Measurements from ENCODE around the gene ANKLE1.

ANKLE1 gene, protein sequence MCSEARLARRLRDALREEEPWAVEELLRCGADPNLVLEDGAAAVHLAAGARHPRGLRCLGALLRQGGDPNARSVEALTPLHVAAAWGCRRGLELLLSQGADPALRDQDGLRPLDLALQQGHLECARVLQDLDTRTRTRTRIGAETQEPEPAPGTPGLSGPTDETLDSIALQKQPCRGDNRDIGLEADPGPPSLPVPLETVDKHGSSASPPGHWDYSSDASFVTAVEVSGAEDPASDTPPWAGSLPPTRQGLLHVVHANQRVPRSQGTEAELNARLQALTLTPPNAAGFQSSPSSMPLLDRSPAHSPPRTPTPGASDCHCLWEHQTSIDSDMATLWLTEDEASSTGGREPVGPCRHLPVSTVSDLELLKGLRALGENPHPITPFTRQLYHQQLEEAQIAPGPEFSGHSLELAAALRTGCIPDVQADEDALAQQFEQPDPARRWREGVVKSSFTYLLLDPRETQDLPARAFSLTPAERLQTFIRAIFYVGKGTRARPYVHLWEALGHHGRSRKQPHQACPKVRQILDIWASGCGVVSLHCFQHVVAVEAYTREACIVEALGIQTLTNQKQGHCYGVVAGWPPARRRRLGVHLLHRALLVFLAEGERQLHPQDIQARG

DNA sequence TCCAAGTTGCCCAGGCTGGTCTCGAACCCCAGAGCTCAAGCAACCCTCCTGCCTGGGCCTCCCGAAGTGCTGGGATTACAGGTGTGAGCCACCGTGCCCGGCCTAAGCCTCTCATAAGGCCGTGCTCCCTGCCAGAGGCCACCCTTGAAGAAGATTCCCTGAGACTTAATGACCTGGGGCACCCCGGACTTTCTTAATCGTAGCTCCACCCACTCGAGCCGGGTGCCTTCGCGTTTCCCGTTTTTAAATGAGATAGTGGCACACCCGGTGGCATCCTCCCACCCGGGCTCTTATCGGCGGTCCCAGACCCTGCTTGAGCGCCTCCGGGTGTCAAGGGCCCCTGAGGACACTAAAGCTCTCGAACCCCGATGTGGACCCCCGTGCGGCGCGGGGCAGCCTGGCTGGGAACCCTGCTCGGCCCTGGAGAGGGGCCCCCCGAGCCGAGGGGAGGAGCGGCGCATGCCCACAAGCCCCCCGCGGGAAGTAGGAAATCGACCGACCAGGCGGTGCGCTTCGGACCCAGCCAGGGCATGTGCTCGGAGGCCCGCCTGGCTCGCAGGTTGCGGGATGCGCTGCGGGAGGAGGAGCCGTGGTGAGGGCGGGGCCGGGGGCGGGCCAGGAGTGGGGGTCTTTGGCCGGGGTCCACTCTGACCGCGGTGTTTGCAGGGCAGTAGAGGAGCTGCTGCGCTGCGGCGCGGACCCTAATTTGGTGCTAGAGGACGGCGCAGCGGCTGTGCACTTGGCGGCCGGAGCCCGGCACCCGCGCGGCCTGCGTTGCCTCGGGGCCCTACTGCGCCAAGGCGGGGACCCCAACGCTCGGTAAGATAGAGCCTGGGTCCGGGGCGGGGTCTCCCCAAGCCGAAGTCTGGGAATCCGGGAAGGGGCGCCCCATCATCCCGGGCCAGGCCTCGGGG, at the start of gene ANKLE1:
TSS of gene ANKLE1 (plus strand) at position 511 of the 914 bp plus-strand sequence. CDS start at position 531, 20 bp downstream.
- peak in 1 of 3 experiments; percentile 46 for DNase-seq (ENCODE audit: low read depth in 3 of 3)

DNA sequence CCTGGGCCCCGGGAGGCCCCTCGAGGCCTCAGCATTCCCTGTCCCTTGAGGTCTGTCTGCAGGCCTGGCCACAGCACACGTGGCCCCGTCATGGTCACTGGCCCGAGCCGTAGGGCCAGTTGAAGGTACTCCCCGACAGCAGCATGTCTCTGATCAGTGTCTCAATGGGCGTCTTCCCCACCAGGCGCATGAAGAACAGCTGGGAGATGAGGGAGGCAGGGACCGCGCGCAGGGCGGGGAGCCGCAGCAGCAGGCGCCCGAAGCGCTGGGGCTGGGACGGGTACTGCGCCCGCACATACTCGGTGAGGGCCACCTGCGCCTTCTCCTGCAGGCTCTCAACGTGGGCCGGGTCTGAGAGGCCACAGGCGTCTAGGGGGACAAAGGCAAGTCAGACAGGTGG, 49.4 kb upstream of the ANKLE1 start:
- DNase-seq (ENCODE audit: low read depth in 3 of 3) = no peak

DNA sequence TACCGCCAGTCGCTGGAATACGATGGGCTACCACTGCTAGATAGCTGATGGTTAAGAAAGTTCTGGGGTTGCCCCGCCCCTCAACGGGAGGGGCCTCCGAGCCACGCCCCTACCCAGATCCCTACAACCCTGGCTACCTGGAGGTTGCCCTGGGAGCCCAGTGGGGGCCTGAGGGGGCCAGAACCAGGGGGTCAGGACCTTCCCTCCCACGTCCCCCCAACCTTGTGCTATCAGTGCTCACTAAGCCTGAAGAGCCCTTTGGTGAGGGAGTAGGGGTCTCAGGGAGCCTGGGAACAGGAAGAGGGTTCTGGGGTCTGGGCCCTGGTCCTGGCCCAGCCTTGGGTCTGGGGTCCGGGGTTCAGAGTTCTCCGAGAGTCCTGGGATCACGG, 46.8 kb upstream of the ANKLE1 start:
- DNase-seq (ENCODE audit: low read depth in 3 of 3) = peak in 2 of 3 experiments; percentile 35 to 72

DNA sequence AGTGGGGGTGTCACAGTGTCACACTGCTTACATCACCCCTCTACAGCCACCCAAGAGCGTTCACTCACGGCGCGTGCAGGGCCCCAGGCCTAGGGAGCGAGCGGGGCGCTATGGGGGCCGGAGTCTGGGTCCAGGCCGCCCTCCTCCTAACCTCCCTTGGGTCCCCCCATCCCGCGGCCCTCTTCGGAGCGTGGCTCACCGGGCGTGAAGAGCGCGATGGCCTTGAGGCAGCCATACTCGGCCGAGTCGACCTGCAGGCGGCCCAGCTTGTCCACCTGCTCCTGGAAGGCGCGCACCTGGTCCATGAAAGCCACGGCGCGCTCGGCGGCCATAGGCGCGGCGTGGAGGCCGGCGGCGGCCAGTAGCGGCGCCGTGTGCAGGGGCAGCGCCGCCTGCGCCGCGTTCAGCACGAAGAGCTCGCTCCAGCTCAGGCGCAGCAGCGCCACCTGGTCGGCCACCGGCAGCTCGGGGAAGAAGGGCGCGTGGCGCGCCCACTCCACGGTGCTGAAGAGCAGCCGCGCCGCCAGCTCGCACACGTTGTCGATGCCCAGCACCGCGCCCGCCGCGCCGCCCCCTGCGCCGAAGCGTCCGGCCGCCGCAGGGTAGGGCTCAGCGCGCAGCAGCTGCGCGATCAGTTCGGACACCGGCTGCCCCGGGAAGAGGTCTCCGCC, 46.3 kb upstream of the ANKLE1 start:
- peak; percentile 48 to 67 (median 52) for DNase-seq (ENCODE audit: low read depth in 3 of 3)

DNA sequence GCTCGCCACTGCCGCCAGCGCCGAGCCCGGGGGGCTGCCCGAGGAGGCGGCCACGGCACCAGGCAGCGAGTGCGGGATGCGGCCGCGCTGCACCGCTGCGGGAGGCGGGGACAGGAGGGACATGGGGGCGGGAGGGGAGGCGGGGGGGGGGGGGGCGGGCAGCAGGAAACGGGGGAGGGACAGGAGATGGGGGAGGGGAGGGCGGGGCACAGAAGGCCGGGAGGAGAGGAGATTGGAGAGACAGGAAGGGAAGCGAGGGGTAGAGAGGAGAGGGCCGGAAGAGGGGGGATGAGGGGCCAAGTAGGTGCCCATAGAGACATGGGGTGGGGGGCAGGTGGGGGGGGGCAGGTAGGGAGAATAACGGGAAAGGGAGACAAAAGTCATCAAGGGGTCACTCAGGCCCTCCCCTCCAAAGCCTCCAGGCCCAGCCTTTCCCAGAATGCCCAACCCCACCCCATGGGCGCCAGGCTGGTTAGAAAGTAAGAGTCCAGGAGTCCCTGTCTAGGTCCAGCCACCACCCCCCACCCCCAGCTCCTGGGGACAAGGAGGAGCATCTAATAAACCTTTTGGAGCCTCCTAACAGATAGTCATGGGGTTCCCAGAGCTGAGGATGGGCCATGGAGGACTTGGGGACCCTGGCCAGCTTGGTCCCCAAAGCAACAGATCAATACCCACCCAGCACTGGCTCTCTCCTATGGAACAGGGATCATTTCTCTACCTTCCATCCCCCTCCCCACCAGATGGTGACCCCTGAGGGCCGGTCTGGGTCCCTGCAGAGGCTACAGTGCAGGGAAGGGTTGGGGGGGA, 45.5 kb upstream of the ANKLE1 start:
- DNase-seq (ENCODE audit: low read depth in 3 of 3) = no peak

DNA sequence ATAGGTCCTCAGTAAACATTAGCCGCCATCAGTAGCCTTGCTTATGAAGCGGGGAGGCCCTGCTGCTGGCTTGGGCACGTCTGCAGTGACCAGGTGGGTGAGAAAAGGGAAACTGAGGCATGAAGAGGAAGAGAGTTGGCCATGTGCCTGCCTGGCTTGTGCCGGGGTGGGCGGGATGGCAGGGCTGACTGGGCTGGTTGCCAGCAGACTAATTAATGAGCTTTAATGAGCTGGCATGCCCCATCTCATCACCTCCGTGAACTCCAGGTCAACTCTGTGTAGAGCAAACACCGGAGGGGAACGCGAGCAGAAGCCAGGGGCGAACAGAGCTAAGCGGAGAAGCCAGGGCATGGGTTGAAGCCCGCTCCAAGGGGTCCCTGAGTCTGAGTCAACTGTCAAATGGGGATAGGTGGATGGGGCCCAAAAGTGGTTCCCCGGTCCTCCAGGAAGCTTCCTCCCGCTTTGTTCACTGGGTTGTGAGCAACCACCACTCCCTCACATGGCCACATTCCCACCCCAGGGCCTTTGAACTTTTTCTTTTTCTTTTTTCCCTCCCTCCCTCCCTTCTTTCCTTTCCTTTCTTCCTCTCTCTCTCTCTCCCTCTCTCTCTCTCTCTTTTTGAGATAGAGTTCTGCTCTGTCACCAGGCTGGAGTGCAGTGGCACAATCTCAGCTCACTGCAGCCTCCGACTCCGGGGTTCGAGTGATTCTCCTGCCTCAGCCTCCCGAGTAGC, 44.7 kb upstream of the ANKLE1 start:
- DNase-seq (ENCODE audit: low read depth in 3 of 3) = no peak

DNA sequence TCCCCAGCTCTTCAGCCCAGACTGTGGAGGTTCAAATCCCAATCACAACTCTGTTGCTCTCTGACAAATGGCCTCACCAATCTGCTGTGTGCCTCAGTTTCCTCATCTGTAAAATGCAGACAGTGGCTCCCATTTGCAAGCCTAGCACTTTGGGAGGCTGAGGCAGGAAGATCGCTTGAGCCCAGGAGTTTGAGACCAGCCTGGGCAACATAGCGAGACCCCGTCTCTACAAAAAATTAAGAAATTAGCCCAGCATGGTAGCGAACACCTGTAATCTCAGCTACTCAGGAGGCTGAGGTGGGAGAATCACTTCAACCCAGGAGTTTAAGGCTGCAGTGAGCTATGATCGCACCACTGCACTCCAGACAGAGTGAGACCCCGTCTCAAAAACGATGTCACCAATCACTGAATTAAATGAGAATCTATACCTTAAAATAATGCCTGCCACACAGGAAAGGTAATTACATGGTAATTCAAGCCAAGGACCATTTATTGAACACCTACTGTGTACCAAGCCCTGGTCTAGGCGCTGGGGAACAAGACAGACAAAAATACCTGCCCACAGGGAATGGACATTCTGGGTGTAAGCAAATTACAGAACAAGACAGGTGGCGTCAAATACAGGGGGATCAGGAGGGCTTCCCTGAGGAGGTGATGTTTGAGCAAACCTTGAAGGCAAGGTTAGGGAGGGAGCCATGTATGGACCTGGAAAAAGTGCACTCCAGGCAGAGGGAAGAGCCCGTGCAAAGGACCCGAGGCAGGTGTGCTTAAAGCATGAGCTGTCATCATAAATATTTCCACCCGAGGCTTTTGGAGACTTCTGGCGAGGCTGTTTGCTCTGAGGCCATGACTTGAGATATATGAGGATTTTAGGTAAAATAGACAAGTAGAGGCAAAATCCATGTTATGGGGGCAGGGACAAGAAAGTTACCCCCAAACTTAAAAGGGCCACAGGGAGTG, 43.7 kb upstream of the ANKLE1 start:
- no peak for DNase-seq (ENCODE audit: low read depth in 3 of 3)

DNA sequence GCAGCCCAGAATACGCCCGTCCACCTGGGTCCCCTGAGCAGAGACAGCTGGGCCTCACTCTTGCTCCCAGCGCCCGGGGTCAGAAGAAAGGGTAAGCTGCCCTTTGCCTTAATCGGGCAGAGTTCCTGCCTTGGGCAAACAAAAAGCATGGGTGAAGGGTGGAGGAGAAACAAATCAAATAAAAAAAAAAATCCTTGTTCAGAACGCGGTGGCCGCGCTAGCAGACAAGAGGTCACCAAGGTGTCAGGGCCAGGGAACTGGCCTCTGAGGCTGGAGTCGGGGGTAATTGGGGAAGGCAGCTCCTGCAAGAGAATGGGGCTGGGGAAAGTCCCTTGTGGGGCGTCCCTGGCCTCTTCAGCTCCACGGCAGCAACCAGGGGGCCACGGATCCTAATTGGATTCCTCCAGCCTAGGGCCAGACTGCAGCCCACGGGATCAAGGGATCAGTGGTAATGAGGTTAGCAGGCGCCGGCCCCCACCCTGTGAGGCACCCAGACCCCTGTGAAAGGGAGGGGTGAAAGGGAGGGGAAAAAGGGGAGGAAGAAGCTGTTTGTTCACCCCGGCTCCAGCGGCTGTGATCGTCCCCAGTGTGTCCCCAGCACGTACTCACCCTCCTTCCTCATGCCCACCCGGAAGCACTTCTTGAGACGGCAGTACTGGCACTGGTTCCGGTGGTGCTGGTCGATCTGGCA, 41.5 kb upstream of the ANKLE1 start:
- no peak for DNase-seq (ENCODE audit: low read depth in 3 of 3)

DNA sequence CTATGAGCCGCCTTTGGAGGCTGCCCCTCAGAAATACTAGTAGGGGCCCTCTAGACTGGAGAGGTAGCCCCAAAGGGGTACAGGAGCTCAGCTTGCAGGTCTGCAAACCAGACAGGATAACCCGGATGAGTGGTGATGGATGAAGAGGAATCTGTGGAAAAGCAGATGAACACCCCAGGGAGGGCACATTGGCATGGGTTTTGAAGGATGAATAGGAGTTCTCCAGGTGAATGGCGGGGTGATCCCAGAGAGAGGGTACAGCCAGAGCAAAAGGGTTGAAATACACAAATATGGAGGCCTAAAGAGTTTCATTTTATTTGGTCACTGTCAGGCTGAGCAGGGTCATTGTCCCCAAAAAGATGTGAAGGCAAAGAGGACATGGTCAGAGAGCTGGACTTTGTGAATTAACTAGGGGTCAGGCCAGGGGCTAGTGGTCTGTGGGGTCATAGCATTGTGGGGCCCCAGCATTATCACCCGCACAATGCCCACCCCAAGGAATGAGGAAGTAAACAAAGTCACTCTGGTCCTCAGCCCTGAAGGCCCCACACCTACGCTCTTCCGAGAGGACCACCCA, 40.8 kb upstream of the ANKLE1 start:
- no peak for DNase-seq (ENCODE audit: low read depth in 3 of 3)

DNA sequence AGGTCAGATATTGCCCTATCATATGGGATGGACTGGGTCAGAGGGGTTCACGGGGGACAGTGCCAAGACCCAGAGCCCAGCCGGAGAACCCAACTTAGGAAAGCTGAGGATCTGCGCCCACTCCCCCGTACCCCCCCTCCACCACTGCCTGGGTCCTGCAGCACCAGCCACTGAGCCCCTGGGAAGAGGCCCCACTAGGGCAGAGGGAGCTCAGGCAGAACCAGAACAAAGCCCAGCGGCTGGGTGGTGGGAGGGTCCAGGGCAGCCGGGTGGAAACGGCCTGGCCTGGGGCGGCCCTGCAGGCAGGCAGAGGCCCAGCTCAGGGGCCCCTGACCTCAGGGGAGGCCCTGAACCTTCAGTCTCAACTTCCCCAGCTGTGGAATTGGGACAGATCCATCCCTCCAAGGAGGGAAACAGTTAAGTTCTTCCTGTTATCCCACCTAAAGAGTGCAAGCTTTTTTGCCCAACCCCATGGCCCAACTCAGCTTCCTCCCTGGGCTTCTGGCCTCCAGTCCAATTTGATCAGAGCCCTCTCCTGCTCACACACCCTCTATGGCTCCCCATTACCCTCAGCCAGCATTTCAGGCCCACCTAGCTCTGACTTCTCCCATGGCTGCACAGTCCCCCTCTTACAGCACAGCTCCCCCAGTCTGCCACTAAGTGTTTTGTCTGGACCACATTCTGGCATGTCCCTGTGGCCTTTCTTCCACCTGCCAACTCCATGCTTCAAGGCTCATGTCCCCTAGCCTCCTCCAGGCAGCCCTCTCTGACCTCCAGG, 39.1 kb upstream of the ANKLE1 start:
- DNase-seq (ENCODE audit: low read depth in 3 of 3) = no peak

DNA sequence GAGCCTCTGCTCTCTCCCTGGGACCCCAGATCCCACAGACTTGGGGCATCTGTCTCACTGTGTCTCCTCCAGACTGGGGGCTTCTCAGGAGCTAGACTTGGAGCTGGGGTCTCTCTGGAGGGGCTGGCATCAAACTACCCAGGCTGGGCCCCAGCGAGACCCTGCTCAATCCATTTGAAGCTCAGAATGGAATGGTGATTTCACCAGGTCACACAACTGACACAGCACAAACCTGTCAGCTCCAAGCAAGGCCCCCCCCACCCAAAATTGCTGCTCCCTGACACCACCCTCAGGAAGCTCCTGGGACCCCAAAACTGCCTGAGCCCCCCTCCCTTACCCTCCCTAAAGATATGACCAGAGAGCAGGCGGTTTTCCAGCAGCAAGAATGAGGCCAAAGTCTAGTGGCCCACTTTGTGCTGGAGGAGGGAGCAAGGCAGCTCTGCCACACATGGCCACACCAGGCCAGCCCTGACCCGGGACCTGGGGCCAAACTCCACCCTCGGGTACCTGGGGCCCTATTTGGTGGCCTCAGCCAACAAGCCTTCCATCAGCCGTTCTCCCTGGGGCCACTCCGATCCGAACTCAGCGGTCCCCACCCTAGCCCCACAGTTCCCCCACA, 38.4 kb upstream of the ANKLE1 start:
- no peak for DNase-seq (ENCODE audit: low read depth in 3 of 3)

DNA sequence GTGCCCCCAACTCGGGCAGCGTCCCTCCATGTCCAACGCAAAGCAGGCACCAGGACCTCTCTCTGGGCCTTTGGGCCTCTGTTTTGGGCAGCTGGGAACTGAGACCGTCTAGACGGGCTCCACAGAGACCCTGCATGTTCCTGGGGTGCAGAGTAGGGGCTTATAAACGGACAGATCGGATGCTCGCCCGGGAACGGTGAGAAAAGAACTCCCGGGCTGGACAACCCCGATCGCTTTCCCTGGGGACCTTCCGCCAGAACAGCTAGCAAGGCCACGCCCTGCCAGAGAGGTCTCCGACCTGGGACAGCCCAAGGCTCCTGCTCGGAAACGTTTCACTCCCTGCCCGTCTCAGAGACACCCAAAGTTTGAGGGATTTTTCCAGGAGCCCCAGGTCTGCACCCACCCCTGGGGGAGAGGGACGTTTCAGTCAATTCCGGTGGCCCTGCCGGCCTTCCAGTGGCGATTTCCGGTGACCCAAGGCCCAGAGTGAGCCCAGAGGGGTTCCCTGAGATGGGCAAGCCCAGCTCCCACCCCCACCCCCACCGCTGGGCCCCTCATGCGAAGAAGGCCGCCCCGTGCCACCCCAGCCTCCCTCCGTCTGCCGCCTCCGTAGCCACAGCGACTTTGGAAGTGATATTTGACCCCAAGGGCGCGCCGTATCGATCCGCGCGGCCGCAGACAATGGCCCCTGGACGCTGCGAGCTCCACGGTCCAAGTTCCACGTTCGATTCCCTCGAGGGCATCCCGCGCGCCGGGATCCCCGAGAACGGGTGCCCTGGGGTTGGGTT, 37.7 kb upstream of the ANKLE1 start:
- no peak for DNase-seq (ENCODE audit: low read depth in 3 of 3)

DNA sequence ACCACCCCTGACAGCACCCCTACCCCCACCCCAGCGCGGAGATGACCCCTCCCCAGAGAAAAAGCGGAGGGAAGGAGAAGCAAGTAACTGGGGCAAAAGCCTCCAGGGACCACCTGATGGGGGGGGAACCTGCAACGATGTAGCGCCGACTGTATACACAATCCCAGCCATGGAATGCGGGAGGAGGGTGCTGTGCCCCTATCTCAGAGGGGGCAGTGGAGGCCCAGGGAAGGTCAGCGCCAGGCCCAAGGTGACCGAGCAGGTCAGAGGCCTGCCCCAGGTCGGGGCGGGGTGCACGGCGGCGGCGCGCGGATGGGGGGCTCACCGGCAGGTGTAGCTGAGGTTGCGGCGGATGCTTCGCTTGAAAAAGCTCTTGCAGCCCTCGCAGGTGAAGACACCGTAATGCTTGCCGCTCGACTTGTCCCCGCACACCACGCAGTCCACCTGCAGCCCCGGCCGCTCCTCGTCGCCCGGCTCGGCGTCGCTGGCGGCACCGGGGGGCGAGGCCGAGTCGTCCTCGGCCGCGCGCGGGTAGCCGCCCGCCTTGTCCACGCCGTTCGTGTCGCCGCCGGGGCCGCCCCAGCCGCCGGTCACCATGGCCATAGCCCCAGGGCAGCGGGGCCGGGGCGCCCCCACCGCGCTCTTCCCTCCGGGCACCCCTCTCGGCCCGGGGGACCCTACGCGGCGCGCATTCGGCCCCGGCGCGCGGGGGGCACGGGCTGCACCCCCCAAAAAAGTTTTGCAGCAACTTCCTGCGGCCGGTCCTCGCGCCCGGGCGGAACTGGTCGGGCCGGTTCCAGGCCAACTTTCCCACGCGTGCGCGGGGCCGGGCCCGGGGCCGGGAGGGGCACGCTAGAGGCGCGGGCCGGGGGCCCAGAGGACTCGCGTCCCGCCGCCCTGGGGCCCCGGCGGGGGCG, 36.8 kb upstream of the ANKLE1 start:
- DNase-seq (ENCODE audit: low read depth in 3 of 3) = no peak

DNA sequence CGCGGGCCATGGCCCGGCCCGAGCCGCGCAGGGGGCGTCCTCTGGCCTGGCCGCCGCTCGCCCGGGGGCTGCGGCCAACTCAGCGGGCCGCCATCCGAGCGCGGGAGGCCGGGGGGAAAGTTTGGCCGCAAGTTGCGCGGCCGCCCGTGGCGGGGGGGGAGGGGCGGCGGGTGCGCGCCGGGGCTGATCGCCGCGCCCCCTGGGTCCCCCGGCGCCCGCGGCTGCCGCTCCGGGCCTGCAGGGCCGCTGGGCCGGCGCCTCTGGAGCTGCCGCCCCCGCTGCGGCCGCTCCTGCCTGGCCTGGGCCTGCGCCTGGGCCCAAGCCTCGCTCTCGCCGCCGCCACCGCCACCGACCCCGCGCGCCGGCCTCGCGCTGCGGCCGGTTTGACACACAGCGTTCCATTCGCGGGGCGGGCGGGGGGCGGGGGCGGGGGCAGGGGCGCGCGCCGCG, 36.1 kb upstream of the ANKLE1 start, which contains the start of gene NR2F6:
TSS of gene NR2F6 (minus strand) at position 385 of the 450 bp plus-strand sequence. CDS start 699 bp downstream, outside the sequence.
- no peak for DNase-seq (ENCODE audit: low read depth in 3 of 3)

Data from stimulated activated CD4-positive, alpha-beta T cell treated with anti-CD3 and anti-CD28 coated beads, TNF-alpha, amount 100 ng/mL, for 24 hours (primary cell).